ENCODE results near the gene ZDHHC13.

The ZDHHC13 gene

GRCh38 chr11:19208959-19209546 is 92.1 kb downstream of the ZDHHC13 start:
- TF ChIP-seq CTCF (conservative IDR thresholded peaks at IDR 0.05; ENCODE audit: low read depth, low read length), result no peak
- no peaks in the 10 kb centered on the region for H3K27me3 ChIP-seq (ENCODE audit: insufficient read depth, low read depth)
- no peaks in the 10 kb centered on the region for H3K79me2 ChIP-seq (ENCODE audit: insufficient read depth, low read depth)
- no peaks in the 10 kb centered on the region for H4K20me1 ChIP-seq (ENCODE audit: insufficient read depth)
- H3K36me3 ChIP-seq (ENCODE audit: insufficient read depth), result no peaks in the 10 kb centered on the region
- H3K4me3 ChIP-seq (IDR thresholded peaks at IDR 0.05; ENCODE audit: insufficient read depth, low read depth, low read length), result no peak overlapping the region
- no peak overlapping the region for H3K9ac ChIP-seq
- no peak overlapping the region for H2AFZ ChIP-seq (ENCODE audit: low read depth)
- no peaks in the 10 kb centered on the region for H3K4me1 ChIP-seq (ENCODE audit: low read depth, poor library complexity, severe bottlenecking)
- H3K4me2 ChIP-seq, result no peak overlapping the region
- no peak overlapping the region for H3K27ac ChIP-seq

GRCh38 chr11:19209617-19210370 is 92.8 kb downstream of the ZDHHC13 start:
- Histone ChIP-seq H3K4me3 (IDR thresholded peaks at IDR 0.05; ENCODE audit: insufficient read depth, low read depth, low read length) (no peak overlapping the region), H4K20me1 (ENCODE audit: insufficient read depth) (no peaks in the 10 kb centered on the region), H3K27me3 (ENCODE audit: insufficient read depth, low read depth) (no peaks in the 10 kb centered on the region), H3K9ac (no peak overlapping the region), H3K27ac (no peak overlapping the region), H3K4me2 (no peak overlapping the region), H3K79me2 (ENCODE audit: insufficient read depth, low read depth) (no peaks in the 10 kb centered on the region), H2AFZ (ENCODE audit: low read depth) (no peak overlapping the region), H3K36me3 (ENCODE audit: insufficient read depth) (no peaks in the 10 kb centered on the region), H3K4me1 (ENCODE audit: low read depth, poor library complexity, severe bottlenecking) (no peaks in the 10 kb centered on the region)
- TF ChIP-seq CTCF (conservative IDR thresholded peaks at IDR 0.05; ENCODE audit: low read depth, low read length), result no peak

GRCh38 chr11:19216021-19216420 is 99.1 kb downstream of the ZDHHC13 start:
- Histone ChIP-seq H3K4me1 (ENCODE audit: low read depth, poor library complexity, severe bottlenecking) (peaks cover 6% of the 10 kb centered on the region), H3K27ac (no peak overlapping the region), H3K36me3 (ENCODE audit: insufficient read depth) (no peaks in the 10 kb centered on the region), H3K9ac (no peak overlapping the region), H3K79me2 (ENCODE audit: insufficient read depth, low read depth) (no peaks in the 10 kb centered on the region), H3K4me3 (IDR thresholded peaks at IDR 0.05; ENCODE audit: insufficient read depth, low read depth, low read length) (no peak overlapping the region), H3K4me2 (no peak overlapping the region), H2AFZ (ENCODE audit: low read depth) (no peak overlapping the region), H4K20me1 (ENCODE audit: insufficient read depth) (no peaks in the 10 kb centered on the region), H3K27me3 (ENCODE audit: insufficient read depth, low read depth) (no peaks in the 10 kb centered on the region)
- TF ChIP-seq CTCF (conservative IDR thresholded peaks at IDR 0.05; ENCODE audit: low read depth, low read length), result no peak

- Histone ChIP-seq H3K36me3 (ENCODE audit: insufficient read depth) (no peaks in the 10 kb centered on the region), H3K9ac (no peak overlapping the region), H3K79me2 (ENCODE audit: insufficient read depth, low read depth) (no peaks in the 10 kb centered on the region), H3K4me3 (IDR thresholded peaks at IDR 0.05; ENCODE audit: insufficient read depth, low read depth, low read length) (no peak overlapping the region), H3K27ac (no peak overlapping the region), H3K4me1 (ENCODE audit: low read depth, poor library complexity, severe bottlenecking) (peaks cover 6% of the 10 kb centered on the region), H4K20me1 (ENCODE audit: insufficient read depth) (no peaks in the 10 kb centered on the region), H3K27me3 (ENCODE audit: insufficient read depth, low read depth) (no peaks in the 10 kb centered on the region), H3K4me2 (no peak overlapping the region), H2AFZ (ENCODE audit: low read depth) (no peak overlapping the region)
- no peak for TF ChIP-seq CTCF (conservative IDR thresholded peaks at IDR 0.05; ENCODE audit: low read depth, low read length)
Observed at GRCh38 chr11:19216709-19217374, 99.9 kb downstream of the ZDHHC13 start.
